Measurements from ENCODE around the gene ATP12A.
A peak's percentile ranks its signal among the peaks of the same experiment; 100 is the strongest.

The ATP12A gene

GRCh38 chr13:24663089-24663395, 17.2 kb upstream of the ATP12A start:
- DNase-seq (ENCODE audit: low read depth in 2 of 2): no peak

GRCh38 chr13:24663586-24663985, 16.6 kb upstream of the ATP12A start:
- DNase-seq (ENCODE audit: low read depth in 2 of 2): no peak

- DNase-seq (ENCODE audit: low read depth in 2 of 2): no peak
Measured at GRCh38 chr13:24664726-24665409, 15.3 kb upstream of the ATP12A start.

- no peak for DNase-seq (ENCODE audit: low read depth in 2 of 2)
Measured at GRCh38 chr13:24668511-24668910, 11.7 kb upstream of the ATP12A start.

- DNase-seq (ENCODE audit: low read depth in 2 of 2): no peak
Measured at GRCh38 chr13:24668955-24669582, 11.1 kb upstream of the ATP12A start.

GRCh38 chr13:24670174-24670573, 10.0 kb upstream of the ATP12A start:
- no peak for DNase-seq (ENCODE audit: low read depth in 2 of 2)

- no peak for DNase-seq (ENCODE audit: low read depth in 2 of 2)
Measured at GRCh38 chr13:24670961-24671381, 9.2 kb upstream of the ATP12A start.

GRCh38 chr13:24671386-24672113, 8.7 kb upstream of the ATP12A start:
- no peak for DNase-seq (ENCODE audit: low read depth in 2 of 2)

- no peak for DNase-seq (ENCODE audit: low read depth in 2 of 2)
Measured at GRCh38 chr13:24672141-24673132, 7.8 kb upstream of the ATP12A start.

- no peak for DNase-seq (ENCODE audit: low read depth in 2 of 2)
Measured at GRCh38 chr13:24675806-24676570, 4.2 kb upstream of the ATP12A start.

GRCh38 chr13:24678151-24678550, 2.1 kb upstream of the ATP12A start:
- no peak for DNase-seq (ENCODE audit: low read depth in 2 of 2)

- no peak for DNase-seq (ENCODE audit: low read depth in 2 of 2)
Measured at GRCh38 chr13:24679686-24680085, 522 bp upstream of the ATP12A start.

- DNase-seq (ENCODE audit: low read depth in 2 of 2): no peak
Measured at GRCh38 chr13:24680921-24681604, 855 bp downstream of the ATP12A start.

GRCh38 chr13:24681930-24682329, 1.7 kb downstream of the ATP12A start:
- no peak for DNase-seq (ENCODE audit: low read depth in 2 of 2)

GRCh38 chr13:24682353-24682752, 2.1 kb downstream of the ATP12A start:
- no peak for DNase-seq (ENCODE audit: low read depth in 2 of 2)

GRCh38 chr13:24683351-24683750, 3.1 kb downstream of the ATP12A start:
- DNase-seq (ENCODE audit: low read depth in 2 of 2): no peak

GRCh38 chr13:24683838-24684599, 3.8 kb downstream of the ATP12A start:
- DNase-seq (ENCODE audit: low read depth in 2 of 2): peak in 1 of 2 donors; percentile 15

GRCh38 chr13:24684600-24684998, 4.4 kb downstream of the ATP12A start:
- no peak for DNase-seq (ENCODE audit: low read depth in 2 of 2)

- DNase-seq (ENCODE audit: low read depth in 2 of 2): no peak
Measured at GRCh38 chr13:24685314-24685713, 5.1 kb downstream of the ATP12A start.

- DNase-seq (ENCODE audit: low read depth in 2 of 2): no peak
Measured at GRCh38 chr13:24687611-24688010, 7.4 kb downstream of the ATP12A start.

Data from stimulated activated CD8-positive, alpha-beta memory T cell treated with anti-CD3 and anti-CD28 coated beads, Interleukin-15, amount 100 ng/mL, for 4 hours (primary cell).